Hippocampal formation (tissue), 2 donors: ENCODE results near the gene HNRNPLL.

Source experiments
- DNase-seq, 2 donors: peaks; one replicate each; lab custom pipeline; 2025; lab: John Stamatoyannopoulos, UW

The HNRNPLL gene

DNA sequence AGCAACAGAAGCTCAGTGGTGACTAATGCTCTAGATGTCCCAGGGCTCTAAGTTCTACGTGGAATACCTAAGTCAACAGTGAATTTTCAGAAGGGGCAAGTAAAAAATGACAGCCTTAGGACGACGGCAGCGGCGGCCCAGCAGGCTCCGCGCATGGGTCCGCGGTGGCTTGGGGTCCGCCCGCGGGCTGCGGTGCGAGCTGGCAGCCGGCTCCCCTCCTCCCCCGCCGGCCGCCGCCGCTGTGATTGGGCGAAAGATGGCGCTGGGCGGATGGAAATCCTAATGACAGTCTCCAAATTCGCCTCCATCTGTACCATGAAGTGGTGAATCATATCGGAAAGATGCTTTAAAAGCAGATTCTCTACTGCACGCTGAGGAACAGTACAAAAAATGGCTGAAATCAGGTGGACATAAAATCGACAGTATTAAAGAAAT lies 74.7 kb downstream of the HNRNPLL start:
- peak in 1 of 2 donors; percentile 25 for DNase-seq

DNA sequence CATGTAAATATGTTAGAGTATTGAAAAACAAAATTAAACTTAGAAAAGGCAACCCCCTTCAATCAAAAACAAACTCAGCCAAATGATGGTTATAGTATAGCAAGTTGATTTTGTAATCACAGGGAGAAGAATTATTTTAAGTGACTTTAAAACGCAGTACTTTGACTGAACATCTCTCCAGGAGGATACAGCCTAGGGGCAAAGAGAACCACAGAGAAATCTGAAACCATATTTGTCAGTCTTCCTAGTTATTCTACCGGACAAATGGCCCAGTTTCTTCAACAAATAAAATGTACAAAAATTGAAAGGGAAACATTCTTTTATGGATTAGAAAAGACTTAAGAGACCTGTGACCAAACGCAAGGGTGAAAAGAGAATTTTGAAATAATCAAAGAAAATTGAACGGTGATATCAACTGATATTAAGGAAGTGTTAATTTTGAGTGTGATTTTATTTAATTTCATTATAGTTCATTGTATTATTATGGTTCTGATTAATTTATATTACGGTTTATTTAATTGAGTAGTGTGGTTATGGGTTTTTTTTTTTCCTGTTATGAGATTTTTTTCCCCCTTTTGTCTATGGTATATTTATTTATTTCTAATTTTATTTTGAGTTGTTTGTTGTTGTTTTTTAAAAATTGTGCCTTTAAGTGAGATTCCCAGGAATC lies 75.3 kb downstream of the HNRNPLL start:
- DNase-seq = no peak

GRCh38 chr2:38526195-38526594 lies 76.5 kb downstream of the HNRNPLL start:
- DNase-seq = no peak

DNA sequence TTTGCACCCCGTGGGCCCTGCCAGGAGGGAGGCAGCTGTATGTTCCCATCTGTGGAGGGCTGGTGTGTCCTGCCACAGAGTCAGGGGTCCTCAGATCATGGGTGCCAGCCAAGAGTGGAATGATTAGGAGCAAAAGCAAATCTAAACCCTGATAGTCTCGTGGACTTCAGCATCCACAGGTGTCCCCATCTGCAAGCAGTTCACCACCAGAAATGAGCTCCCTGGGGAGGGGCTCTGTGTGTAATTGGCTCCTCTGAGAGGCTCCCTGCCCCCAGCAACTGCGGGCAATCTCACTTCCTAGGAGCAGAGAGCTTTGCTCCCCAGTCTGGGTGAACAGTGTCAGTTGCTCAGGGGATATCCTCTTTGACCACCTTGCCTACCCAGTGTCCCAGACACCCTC lies 78.1 kb downstream of the HNRNPLL start:
- no peak for DNase-seq

GRCh38 chr2:38523728-38524437 lies 78.8 kb downstream of the HNRNPLL start:
- DNase-seq = no peak

GRCh38 chr2:38522754-38523349 lies 79.9 kb downstream of the HNRNPLL start:
- no peak for DNase-seq

DNA sequence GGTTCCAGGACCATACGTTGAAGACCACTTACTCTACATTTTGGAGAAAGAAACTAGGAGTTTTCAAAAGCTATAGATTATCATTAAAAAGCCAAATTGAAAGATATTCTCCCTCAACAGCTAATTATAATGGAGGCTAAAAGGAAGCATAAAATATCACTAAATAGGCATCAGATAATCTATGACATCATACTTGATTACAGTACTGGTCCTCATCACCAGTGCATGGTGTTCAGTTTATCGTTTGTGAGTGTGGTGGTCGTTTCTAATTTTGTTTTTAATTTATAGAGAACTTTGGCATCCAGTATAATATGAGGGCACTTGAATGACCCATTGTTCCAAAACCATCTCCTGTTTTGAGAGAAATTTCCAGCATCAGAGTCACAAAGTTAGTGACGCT lies 80.9 kb downstream of the HNRNPLL start:
- DNase-seq = no peak

DNA sequence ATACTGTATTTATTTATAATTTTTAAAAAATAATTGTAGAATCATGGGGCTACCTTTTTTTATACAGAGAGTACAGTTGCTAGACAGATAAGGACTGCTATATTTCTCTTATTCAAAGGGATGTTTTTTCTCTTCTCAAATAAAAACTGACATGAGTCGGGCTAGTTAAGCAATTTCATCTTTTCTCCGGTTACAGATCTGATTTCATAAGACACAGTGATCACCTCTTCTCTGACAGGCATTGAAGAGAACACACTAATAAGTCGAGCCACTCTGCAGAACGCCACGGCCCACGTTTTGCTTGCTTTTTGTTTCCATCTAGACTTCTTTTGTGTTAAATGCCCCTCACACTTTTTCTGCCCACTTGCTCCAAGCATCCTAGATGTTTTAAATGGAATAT lies 85.4 kb downstream of the HNRNPLL start:
- no peak for DNase-seq

GRCh38 chr2:38516526-38516925 lies 86.2 kb downstream of the HNRNPLL start:
- DNase-seq = no peak

GRCh38 chr2:38516122-38516521 lies 86.6 kb downstream of the HNRNPLL start:
- DNase-seq = no peak

DNA sequence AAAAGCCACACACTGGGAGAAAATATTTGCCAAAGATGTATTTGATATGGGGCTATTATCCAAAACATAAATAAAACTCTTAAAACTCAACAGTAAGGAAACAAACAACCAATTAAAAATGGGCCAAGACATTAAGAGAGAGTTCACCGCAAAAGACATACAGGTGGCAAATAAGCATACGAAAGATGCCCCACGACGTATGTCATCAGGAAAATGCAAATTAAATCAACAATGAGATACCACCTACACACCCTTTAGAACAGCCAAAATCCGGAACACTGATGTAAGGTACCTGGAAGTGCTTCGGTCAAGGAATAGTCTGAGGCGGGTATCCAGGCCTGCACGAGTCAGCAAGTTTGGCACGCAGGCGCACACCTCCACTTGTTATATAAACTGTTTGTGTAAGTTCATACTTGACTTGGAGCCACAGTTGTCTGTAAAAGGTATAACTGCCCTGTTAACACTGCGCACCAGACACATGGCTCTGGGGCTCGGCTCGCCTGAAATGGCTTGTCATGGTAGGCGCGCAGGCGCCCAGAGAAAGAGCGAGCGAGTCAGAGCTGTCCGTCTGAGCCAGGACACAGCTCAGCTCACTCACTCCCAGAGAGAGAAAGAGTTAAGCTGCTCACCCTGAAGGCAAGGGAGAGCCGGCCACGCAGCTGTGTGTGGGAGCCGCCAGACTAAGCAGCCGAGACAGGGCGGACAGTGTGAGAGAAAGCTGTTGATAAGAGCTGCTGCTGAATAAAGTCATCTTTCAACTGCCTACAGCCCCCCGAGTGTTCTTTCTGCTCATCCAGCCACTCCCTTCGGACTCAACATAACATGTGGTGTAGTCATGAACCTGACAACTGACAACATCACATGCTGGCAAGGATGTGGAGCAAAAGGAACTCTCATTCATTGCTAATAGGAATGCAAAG lies 87.3 kb downstream of the HNRNPLL start:
- no peak for DNase-seq

DNA sequence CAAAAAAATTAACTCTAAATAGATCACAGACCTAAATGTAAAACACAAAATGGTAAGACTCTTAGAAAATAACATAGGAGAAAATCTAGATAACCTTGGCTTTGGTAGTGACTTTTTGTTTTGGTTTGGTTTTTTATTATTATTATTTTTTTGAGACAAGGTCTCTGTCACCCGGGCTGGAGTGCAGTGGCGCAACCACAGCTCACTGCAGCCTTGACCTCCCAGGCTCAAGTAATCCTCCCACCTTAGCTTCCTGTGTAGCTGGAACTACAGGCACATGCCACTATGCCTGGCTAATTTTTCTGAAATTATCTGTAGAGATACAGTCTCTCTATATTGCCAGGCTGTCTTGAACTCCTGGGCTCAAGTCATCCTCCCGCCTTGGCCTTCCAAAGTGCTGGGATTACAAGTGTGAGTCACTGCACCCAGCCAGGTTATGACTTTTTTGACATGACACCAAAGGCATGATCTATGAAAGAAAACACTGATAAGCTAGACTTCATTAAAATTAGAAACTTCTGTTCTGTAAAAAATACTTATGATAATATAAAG lies 88.0 kb downstream of the HNRNPLL start:
- no peak for DNase-seq

GRCh38 chr2:38512211-38512610 lies 90.5 kb downstream of the HNRNPLL start:
- DNase-seq = no peak
